22Rv1 (cell line): Measurements from ENCODE around the gene ZNF81.

Experiments
- ZFX ChIP-seq: fragments of 450-650 bp; IDR thresholded peaks from 2 replicates; pipeline ENCODE4 v1.6.1; 2017; ENCODE audit warnings: antibody characterized with exemption, borderline replicate concordance
- TF ChIP-seq, protein P1 (sequence below): fragments of 450-650 bp; IDR thresholded peaks from 2 replicates; pipeline ENCODE4 v1.5.1; 2017; ENCODE audit warnings: mild to moderate bottlenecking

DNA sequence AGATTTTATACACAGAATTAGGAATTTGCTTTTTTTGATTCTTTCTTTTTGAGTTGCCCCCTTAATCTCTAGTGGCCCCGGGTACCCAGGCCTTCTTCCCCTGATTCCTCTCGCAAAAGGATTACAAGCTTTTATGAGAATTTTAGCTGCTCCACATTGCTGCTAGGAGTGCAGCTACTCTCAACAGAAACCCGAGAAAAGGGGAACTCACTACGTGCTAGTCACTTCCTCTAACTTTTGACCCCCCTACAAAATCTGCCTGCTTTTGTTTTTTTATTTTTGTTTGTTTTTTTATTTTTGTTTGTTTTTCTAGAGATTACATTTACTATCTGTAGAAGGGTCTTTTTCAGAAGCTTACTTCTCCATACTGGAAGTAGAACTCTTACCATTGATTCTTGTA lies 64.1 kb downstream of the ZNF81 start:
- TF ChIP-seq, protein P1, sequence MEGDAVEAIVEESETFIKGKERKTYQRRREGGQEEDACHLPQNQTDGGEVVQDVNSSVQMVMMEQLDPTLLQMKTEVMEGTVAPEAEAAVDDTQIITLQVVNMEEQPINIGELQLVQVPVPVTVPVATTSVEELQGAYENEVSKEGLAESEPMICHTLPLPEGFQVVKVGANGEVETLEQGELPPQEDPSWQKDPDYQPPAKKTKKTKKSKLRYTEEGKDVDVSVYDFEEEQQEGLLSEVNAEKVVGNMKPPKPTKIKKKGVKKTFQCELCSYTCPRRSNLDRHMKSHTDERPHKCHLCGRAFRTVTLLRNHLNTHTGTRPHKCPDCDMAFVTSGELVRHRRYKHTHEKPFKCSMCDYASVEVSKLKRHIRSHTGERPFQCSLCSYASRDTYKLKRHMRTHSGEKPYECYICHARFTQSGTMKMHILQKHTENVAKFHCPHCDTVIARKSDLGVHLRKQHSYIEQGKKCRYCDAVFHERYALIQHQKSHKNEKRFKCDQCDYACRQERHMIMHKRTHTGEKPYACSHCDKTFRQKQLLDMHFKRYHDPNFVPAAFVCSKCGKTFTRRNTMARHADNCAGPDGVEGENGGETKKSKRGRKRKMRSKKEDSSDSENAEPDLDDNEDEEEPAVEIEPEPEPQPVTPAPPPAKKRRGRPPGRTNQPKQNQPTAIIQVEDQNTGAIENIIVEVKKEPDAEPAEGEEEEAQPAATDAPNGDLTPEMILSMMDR, result no peak
- no peak for TF ChIP-seq ZFX
